Prostate gland (tissue), 2 donors: ENCODE measurements around the gene LMAN1L.

Experiments used
- CTCF ChIP-seq, 4 experiments: fragments of 200-600 bp in 2 of 4; fragments of 450-650 bp in 2 of 4; sonication (generic) in 2 of 4; IDR thresholded peaks; 1 replicate in 3 of 4; 2 replicates in 1 of 4; pipeline ENCODE4 v1.5.1; 2016 to 2019; ENCODE audit warnings: antibody characterized with exemption in 4 of 4, mild to moderate bottlenecking in 2 of 4, moderate library complexity in 2 of 4
- POLR2A ChIP-seq: fragments of 450-650 bp; IDR thresholded peaks from one replicate; pipeline ENCODE4 v1.6.1; 2016; ENCODE audit warnings: antibody characterized with exemption, mild to moderate bottlenecking
- POLR2AphosphoS5 ChIP-seq: sonication (generic); formaldehyde crosslinking; IDR thresholded peaks from one replicate; pipeline ENCODE4 v1.6.1; 2017; ENCODE audit warnings: antibody characterized with exemption

GRCh38 chr15:74768099-74768770, 44.4 kb upstream of the LMAN1L start:
- TF ChIP-seq CTCF (IDR thresholded peaks at IDR 0.05) (no peak), POLR2A (no peak), POLR2AphosphoS5 (no peak)
